ENCODE data around the gene TGFBR3. TPM values are rescaled to one million over a fixed set of nuclear protein-coding genes. Genes with fewer than 3 reads are reported as not detected.

Gene TGFBR3
- total RNA-seq, 2 donors from 2014 or later, result 8.1 to 9.7 TPM

GRCh38 chr1:91783423-91784170 is 102.4 kb downstream of the TGFBR3 start:
- Mint-ChIP-seq H3K27me3 (ENCODE audit: low read depth) (no peaks in the 10 kb centered on the region), H3K9me3 (peaks cover 0 to 2% of the 10 kb centered on the region in 2 donors), H3K27ac (no peak overlapping the region), H3K4me1 (ENCODE audit: low read depth) (peaks cover 10% of the 10 kb centered on the region), H3K4me3 (no peak overlapping the region), H3K36me3 (ENCODE audit: insufficient read depth in 2 of 2) (peaks cover 0 to 3% of the 10 kb centered on the region in 2 donors)
- no peak for DNase-seq
- no peak for ATAC-seq (replicated peaks in 1 of 2)

- ATAC-seq (replicated peaks in 1 of 2), result no peak
- Mint-ChIP-seq H3K4me1 (ENCODE audit: low read depth) (peaks cover 10% of the 10 kb centered on the region), H3K27me3 (ENCODE audit: low read depth) (no peaks in the 10 kb centered on the region), H3K9me3 (peaks cover 0 to 2% of the 10 kb centered on the region in 2 donors), H3K27ac (peak overlapping the region; percentile 22), H3K4me3 (no peak overlapping the region), H3K36me3 (ENCODE audit: insufficient read depth in 2 of 2) (peaks cover 0 to 3% of the 10 kb centered on the region in 2 donors)
- no peak for DNase-seq
Measured at GRCh38 chr1:91781901-91782622, 103.9 kb downstream of the TGFBR3 start.

- Mint-ChIP-seq H3K36me3 (ENCODE audit: insufficient read depth in 2 of 2) (peaks cover 0 to 3% of the 10 kb centered on the region in 2 donors), H3K9me3 (peaks cover 0 to 2% of the 10 kb centered on the region in 2 donors), H3K27ac (peak overlapping the region; percentile 22), H3K4me1 (ENCODE audit: low read depth) (peaks cover 10% of the 10 kb centered on the region), H3K4me3 (no peak overlapping the region), H3K27me3 (ENCODE audit: low read depth) (no peaks in the 10 kb centered on the region)
- DNase-seq, result no peak
- ATAC-seq (replicated peaks in 1 of 2), result peak in 1 of 2 donors; percentile 33
Measured at GRCh38 chr1:91781371-91781825, 104.6 kb downstream of the TGFBR3 start.

- Mint-ChIP-seq H3K9me3 (peaks cover 0 to 4% of the 10 kb centered on the region in 2 donors), H3K27me3 (ENCODE audit: low read depth) (no peaks in the 10 kb centered on the region), H3K4me3 (no peak overlapping the region), H3K4me1 (ENCODE audit: low read depth) (peaks cover 15% of the 10 kb centered on the region), H3K27ac (no peak overlapping the region), H3K36me3 (ENCODE audit: insufficient read depth in 2 of 2) (no peaks in the 10 kb centered on the region)
- DNase-seq (no peak), ATAC-seq (replicated peaks in 1 of 2) (no peak)
Measured at GRCh38 chr1:91779548-91780021, 106.4 kb downstream of the TGFBR3 start.

- DNase-seq (no peak), ATAC-seq (replicated peaks in 1 of 2) (no peak)
- no peak overlapping the region for H3K4me3 Mint-ChIP-seq
- peaks cover 0 to 2% of the 10 kb centered on the region in 2 donors for H3K9me3 Mint-ChIP-seq
- no peaks in the 10 kb centered on the region for H3K36me3 Mint-ChIP-seq (ENCODE audit: insufficient read depth in 2 of 2)
- no peaks in the 10 kb centered on the region for H3K27me3 Mint-ChIP-seq (ENCODE audit: low read depth)
- H3K27ac Mint-ChIP-seq, result no peak overlapping the region
- peaks cover 15% of the 10 kb centered on the region for H3K4me1 Mint-ChIP-seq (ENCODE audit: low read depth)
Measured at GRCh38 chr1:91778964-91779363, 107.0 kb downstream of the TGFBR3 start.

- Mint-ChIP-seq H3K4me3 (no peak overlapping the region), H3K27me3 (ENCODE audit: low read depth) (no peaks in the 10 kb centered on the region), H3K9me3 (peaks cover 0 to 2% of the 10 kb centered on the region in 2 donors), H3K36me3 (ENCODE audit: insufficient read depth in 2 of 2) (no peaks in the 10 kb centered on the region), H3K27ac (peak overlapping the region; percentile 31), H3K4me1 (ENCODE audit: low read depth) (peaks cover 16% of the 10 kb centered on the region)
- ATAC-seq (replicated peaks in 1 of 2), result no peak
- no peak for DNase-seq
Measured at GRCh38 chr1:91777630-91778300, 108.2 kb downstream of the TGFBR3 start.

GRCh38 chr1:91777196-91777595 is 108.8 kb downstream of the TGFBR3 start:
- DNase-seq, result no peak
- Mint-ChIP-seq H3K36me3 (ENCODE audit: insufficient read depth in 2 of 2) (no peaks in the 10 kb centered on the region), H3K9me3 (peaks cover 0 to 2% of the 10 kb centered on the region in 2 donors), H3K4me3 (no peak overlapping the region), H3K27ac (no peak overlapping the region), H3K4me1 (ENCODE audit: low read depth) (peaks cover 19% of the 10 kb centered on the region), H3K27me3 (ENCODE audit: low read depth) (no peaks in the 10 kb centered on the region)
- ATAC-seq (replicated peaks in 1 of 2), result no peak

- ATAC-seq (replicated peaks in 1 of 2) (no peak), DNase-seq (no peak)
- Mint-ChIP-seq H3K36me3 (ENCODE audit: insufficient read depth in 2 of 2) (no peaks in the 10 kb centered on the region), H3K27ac (no peak overlapping the region), H3K4me3 (no peak overlapping the region), H3K9me3 (peaks cover 0 to 2% of the 10 kb centered on the region in 2 donors), H3K27me3 (ENCODE audit: low read depth) (no peaks in the 10 kb centered on the region), H3K4me1 (ENCODE audit: low read depth) (peaks cover 11% of the 10 kb centered on the region)
Measured at GRCh38 chr1:91776068-91776794, 109.7 kb downstream of the TGFBR3 start.

- H3K9me3 Mint-ChIP-seq, result peaks cover 0 to 2% of the 10 kb centered on the region in 2 donors
Measured at GRCh38 chr1:91775227-91775626, 110.7 kb downstream of the TGFBR3 start.

GRCh38 chr1:91774520-91775203 is 111.3 kb downstream of the TGFBR3 start:
- H3K4me3 Mint-ChIP-seq, result no peak overlapping the region
- no peak for DNase-seq
- no peaks in the 10 kb centered on the region for H3K27me3 Mint-ChIP-seq (ENCODE audit: low read depth)
- H3K27ac Mint-ChIP-seq, result no peak overlapping the region
- no peaks in the 10 kb centered on the region for H3K36me3 Mint-ChIP-seq (ENCODE audit: insufficient read depth in 2 of 2)
- ATAC-seq (replicated peaks in 1 of 2), result no peak
- H3K9me3 Mint-ChIP-seq, result peaks cover 0 to 2% of the 10 kb centered on the region in 2 donors
- peaks cover 13% of the 10 kb centered on the region for H3K4me1 Mint-ChIP-seq (ENCODE audit: low read depth)

More at GRCh38 chr1:91775227-91775626, 110.7 kb downstream of the TGFBR3 start:
- Mint-ChIP-seq H3K27ac (no peak overlapping the region), H3K4me3 (no peak overlapping the region), H3K4me1 (ENCODE audit: low read depth) (peaks cover 9% of the 10 kb centered on the region), H3K27me3 (ENCODE audit: low read depth) (no peaks in the 10 kb centered on the region), H3K36me3 (ENCODE audit: insufficient read depth in 2 of 2) (no peaks in the 10 kb centered on the region)
- ATAC-seq (replicated peaks in 1 of 2), result no peak
- no peak for DNase-seq

GRCh38 chr1:91771717-91772116 is 114.2 kb downstream of the TGFBR3 start:
- H3K27ac Mint-ChIP-seq, result no peak overlapping the region
- H3K4me1 Mint-ChIP-seq (ENCODE audit: low read depth), result peaks cover 25% of the 10 kb centered on the region
- peaks cover 0 to 4% of the 10 kb centered on the region in 2 donors for H3K36me3 Mint-ChIP-seq (ENCODE audit: insufficient read depth in 2 of 2)
- no peak for ATAC-seq (replicated peaks in 1 of 2)
- H3K4me3 Mint-ChIP-seq, result no peak overlapping the region
- H3K27me3 Mint-ChIP-seq (ENCODE audit: low read depth), result no peaks in the 10 kb centered on the region
- DNase-seq, result no peak
- peaks cover 0 to 2% of the 10 kb centered on the region in 2 donors for H3K9me3 Mint-ChIP-seq

GRCh38 chr1:91770667-91771268 is 115.2 kb downstream of the TGFBR3 start:
- DNase-seq, result no peak
- no peak overlapping the region for H3K27ac Mint-ChIP-seq
- ATAC-seq (replicated peaks in 1 of 2), result no peak
- peaks cover 0 to 4% of the 10 kb centered on the region in 2 donors for H3K36me3 Mint-ChIP-seq (ENCODE audit: insufficient read depth in 2 of 2)
- peaks cover 25% of the 10 kb centered on the region for H3K4me1 Mint-ChIP-seq (ENCODE audit: low read depth)
- H3K27me3 Mint-ChIP-seq (ENCODE audit: low read depth), result no peaks in the 10 kb centered on the region
- H3K4me3 Mint-ChIP-seq, result no peak overlapping the region
- peaks cover 0 to 2% of the 10 kb centered on the region in 2 donors for H3K9me3 Mint-ChIP-seq
